Measurements from ENCODE around the gene CHCT1.
A peak's percentile ranks its signal among the peaks of the same experiment; 100 is the strongest.

The CHCT1 gene

DNA sequence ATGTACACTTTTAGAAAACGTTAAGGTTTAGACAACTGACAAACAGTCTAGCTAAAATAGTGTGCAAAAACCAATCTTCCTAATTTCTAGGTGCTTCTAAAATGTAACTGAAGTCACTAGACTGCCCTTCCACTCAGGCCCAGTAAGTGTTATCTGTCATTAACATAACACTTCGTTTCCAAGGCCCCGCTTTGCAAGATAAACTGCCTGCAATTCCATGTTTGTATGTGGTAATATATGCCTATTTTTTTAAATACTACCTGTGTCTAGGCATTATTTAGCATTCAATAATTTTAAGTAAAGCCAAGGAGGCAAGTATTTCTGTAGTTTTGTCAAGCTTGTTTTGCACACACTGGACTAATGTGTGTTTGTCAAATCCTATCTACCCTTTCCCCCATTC, 33.5 kb upstream of the CHCT1 start:
- Histone ChIP-seq H3K36me3 (ENCODE audit: insufficient read depth, low read length) (no peaks in the 10 kb centered on the region), H3K9ac (ENCODE audit: insufficient read length) (peak overlapping the region; percentile 35), H3K27ac (0 out of 2 replicates have a peak overlapping the region, but pooled peaks have one; percentile 8), H3K4me3 (peak overlapping the region; percentile 45), H3K9me3 (ENCODE audit: low read depth, low read length) (no peaks in the 10 kb centered on the region)
- no peak for TF ChIP-seq FOXP2 (optimal IDR thresholded peaks at IDR 0.05; ENCODE audit: control extremely low read depth, extremely low read length, insufficient read depth)
- no peak for TF ChIP-seq EZH2 (IDR thresholded peaks at IDR 0.05)
- no peak for TF ChIP-seq POLR2AphosphoS5 (IDR thresholded peaks at IDR 0.05; ENCODE audit: borderline replicate concordance, low read depth, low read length)
- no peak for DNase-seq (ENCODE audit: low read depth, low spot score)

DNA sequence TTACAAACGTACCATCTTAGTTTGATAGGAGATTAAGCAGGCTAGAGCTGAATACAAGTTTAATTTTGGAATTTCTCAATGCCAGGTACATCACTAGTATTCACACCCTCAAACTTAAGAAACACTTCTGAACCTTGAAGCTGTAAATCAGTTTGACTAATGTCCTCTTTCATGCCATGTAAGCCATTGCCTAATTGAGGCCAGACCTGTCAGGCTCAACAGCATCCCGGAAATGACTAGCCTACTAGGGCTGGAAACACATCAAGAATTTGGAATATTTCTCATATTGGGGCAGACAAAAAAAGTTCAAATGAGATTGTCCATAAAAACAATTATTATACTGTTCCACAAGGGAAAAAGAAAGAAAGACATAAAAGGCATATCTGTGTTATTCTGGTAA, 32.1 kb upstream of the CHCT1 start:
- H3K4me3 ChIP-seq, result peak overlapping the region; percentile 96
- H3K9ac ChIP-seq (ENCODE audit: insufficient read length), result peak overlapping the region; percentile 86
- H3K36me3 ChIP-seq (ENCODE audit: insufficient read depth, low read length), result no peaks in the 10 kb centered on the region
- DNase-seq (ENCODE audit: low read depth, low spot score), result no peak
- H3K27ac ChIP-seq, result peak overlapping the region; percentile 91; the same call in 1 of the 2 replicates
- H3K9me3 ChIP-seq (ENCODE audit: low read depth, low read length), result no peaks in the 10 kb centered on the region
- TF ChIP-seq EZH2 (IDR thresholded peaks at IDR 0.05), result no peak

DNA sequence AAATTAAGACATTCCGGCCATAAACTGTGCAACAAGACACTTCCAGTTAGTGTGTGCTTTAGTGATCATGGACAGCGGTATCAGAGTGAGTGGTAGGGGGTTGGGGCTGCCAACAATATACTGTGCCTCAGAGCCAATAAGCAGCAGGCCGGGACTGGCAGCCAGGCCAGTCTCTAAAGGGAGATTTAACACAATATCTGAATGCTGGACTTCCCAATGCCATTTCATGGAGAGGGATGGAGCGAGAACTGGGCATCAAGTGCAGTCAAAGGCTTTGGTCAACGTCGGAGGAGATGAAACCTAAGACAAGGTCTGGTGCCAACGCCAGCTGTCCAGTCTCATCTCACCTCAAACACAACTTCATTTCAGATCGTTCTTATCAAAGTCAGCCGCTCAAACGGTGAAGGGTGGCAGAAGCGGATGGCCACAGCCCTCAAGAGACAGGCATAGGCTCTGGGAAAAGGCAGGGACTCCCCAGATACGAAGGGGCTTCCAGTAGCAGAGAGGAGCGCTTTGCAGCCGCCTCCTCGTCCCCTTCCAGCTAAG, 31.3 kb upstream of the CHCT1 start:
- H3K9me3 ChIP-seq (ENCODE audit: low read depth, low read length), result no peaks in the 10 kb centered on the region
- peak overlapping the region; percentile 86 for H3K9ac ChIP-seq (ENCODE audit: insufficient read length)
- peak overlapping the region; percentile 91; the same call in 1 of the 2 replicates for H3K27ac ChIP-seq
- TF ChIP-seq EZH2 (IDR thresholded peaks at IDR 0.05) (no peak), FOXP2 (optimal IDR thresholded peaks at IDR 0.05; ENCODE audit: control extremely low read depth, extremely low read length, insufficient read depth) (no peak), POLR2AphosphoS5 (IDR thresholded peaks at IDR 0.05; ENCODE audit: borderline replicate concordance, low read depth, low read length) (no peak)
- H3K4me3 ChIP-seq, result peak overlapping the region; percentile 96
- H3K36me3 ChIP-seq (ENCODE audit: insufficient read depth, low read length), result no peaks in the 10 kb centered on the region
- no peak for DNase-seq (ENCODE audit: low read depth, low spot score)

DNA sequence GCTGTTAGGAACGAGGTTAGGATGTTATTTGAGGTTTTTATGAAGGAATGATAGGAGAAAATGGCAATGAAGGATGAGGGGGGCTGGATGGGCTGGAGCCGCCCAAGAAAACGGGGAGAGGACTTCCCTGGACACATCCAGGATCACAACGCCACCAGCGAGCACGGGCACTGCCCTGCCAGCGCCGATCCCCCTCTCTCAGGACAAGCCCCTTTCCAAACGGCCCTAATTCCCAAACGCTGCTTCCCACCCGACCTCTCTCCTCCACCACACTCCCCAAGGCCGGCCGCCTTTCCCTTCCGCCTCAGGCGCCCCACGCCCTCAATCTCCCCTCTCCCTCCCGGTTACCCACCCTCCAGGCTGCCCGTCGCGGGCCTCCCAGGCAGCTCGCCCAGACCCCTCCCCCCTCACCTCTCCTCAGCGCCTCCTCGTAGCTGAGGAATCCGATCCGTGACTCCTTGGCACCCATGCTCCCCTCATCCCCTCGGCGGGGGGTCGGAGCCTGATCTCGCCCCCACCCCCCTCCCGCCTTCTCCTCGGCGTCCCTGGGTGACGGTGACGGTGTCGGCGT, 30.7 kb upstream of the CHCT1 start:
- DNase-seq (ENCODE audit: low read depth, low spot score), result no peak
- H3K9ac ChIP-seq (ENCODE audit: insufficient read length), result peak overlapping the region; percentile 86
- H3K9me3 ChIP-seq (ENCODE audit: low read depth, low read length), result no peaks in the 10 kb centered on the region
- H3K36me3 ChIP-seq (ENCODE audit: insufficient read depth, low read length), result no peaks in the 10 kb centered on the region
- peak overlapping the region; percentile 96 for H3K4me3 ChIP-seq
- H3K27ac ChIP-seq, result peak overlapping the region; percentile 91
- no peak for TF ChIP-seq EZH2 (IDR thresholded peaks at IDR 0.05)
- peak; percentile 10; the same call in 1 of the 2 replicates for TF ChIP-seq POLR2AphosphoS5 (IDR thresholded peaks at IDR 0.05; ENCODE audit: borderline replicate concordance, low read depth, low read length)
- no peak for TF ChIP-seq FOXP2 (optimal IDR thresholded peaks at IDR 0.05; ENCODE audit: control extremely low read depth, extremely low read length, insufficient read depth)

DNA sequence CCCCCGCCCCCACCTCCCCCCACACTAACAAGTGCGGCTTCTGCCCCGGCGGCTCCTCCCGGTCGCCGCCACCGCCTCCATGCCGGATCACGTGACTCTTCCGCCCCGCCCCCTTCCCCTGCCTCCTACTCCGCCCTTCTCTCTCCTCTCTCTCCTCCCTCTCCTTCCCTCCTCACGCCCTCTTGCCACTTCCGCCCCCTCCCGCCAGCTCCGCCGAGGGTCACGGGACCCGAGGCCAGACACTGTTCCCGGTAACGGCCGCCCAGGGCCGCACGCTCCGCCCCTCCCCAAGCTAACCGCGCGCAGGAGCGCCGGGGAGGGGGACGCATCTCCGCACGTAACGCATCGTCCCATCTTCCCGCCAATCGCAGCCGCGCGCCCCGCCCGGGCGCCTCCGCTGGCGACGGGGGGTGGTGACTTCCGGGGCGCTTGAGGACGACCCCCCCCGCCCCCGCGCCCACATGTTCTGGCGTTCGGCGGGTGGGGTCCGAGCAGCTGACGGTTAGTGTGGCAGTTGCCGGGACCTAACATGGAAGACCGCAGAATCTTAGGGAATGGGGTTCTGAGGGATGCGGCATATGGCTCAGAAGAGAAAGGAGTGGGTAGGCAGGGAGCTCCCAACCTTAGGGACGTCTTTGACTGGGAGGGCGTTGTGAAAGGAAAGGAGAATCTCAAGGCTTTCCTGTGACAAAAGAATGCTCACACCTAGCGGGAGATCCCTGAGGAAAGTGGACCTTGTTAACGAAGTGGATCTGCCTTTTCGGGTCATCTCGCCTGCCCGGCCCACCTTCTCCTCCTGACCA, 30.0 kb upstream of the CHCT1 start, which contains the start of gene USP32:
Gene USP32, minus strand, starts transcription at position 92 of the 803 bp plus-strand sequence. CDS start 194 bp downstream, outside the sequence.
- peak; percentile 57 for DNase-seq (ENCODE audit: low read depth, low spot score)
- peak within 1 kb of the TSS; percentile 91 for H3K27ac ChIP-seq
- H3K36me3 ChIP-seq (ENCODE audit: insufficient read depth, low read length), result no peaks in the 10 kb centered on the region
- no peaks in the 10 kb centered on the region for H3K9me3 ChIP-seq (ENCODE audit: low read depth, low read length)
- peak within 1 kb of the TSS; percentile 86 for H3K9ac ChIP-seq (ENCODE audit: insufficient read length)
- H3K4me3 ChIP-seq, result peak within 1 kb of the TSS; percentile 96
- peak; percentile 56 for TF ChIP-seq FOXP2 (optimal IDR thresholded peaks at IDR 0.05; ENCODE audit: control extremely low read depth, extremely low read length, insufficient read depth)
- TF ChIP-seq POLR2AphosphoS5 (IDR thresholded peaks at IDR 0.05; ENCODE audit: borderline replicate concordance, low read depth, low read length), result peak; percentile 70; the same call in 1 of the 2 replicates
- no peak for TF ChIP-seq EZH2 (IDR thresholded peaks at IDR 0.05)

DNA sequence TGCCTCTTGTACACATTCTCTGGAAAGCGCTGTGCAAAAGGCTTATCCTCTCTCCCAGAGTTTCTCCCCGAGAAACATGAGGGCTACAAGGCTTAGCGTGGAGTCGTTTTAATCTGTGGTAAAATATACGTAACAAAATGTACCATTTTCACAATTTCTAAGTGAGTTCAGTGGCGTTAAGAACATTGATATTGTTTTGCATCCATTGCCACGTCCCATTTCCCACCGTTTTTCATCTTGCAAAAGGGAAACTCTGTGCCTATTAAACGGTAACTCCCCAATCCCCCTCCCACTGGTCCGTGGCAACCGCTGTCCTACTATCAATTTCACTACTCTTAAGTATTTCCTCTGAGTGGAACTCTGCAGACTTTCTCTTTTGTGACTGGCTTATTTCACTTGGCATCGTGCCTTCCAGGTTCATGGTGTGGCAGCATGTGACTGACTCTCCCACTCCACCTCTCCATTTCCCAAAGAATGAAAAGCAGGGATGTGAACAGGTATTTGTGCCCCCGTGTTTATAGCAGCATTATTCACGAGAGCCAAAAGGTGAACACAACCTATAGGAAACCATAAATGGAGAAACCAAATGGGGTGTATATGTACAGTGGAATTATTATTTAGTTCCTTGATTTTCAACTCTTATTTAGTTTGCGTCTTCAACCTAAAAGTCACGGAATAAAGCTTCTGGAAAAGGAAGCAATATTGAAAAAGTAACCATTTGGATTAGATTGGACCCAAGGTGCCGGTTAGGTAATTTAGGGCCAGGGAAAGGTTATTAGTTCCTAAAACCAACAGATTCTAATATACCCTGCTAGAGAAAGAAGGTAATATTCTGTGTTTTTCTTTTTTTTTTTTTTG, 29.2 kb upstream of the CHCT1 start:
- peak overlapping the region; percentile 96 for H3K4me3 ChIP-seq
- no peaks in the 10 kb centered on the region for H3K36me3 ChIP-seq (ENCODE audit: insufficient read depth, low read length)
- no peaks in the 10 kb centered on the region for H3K9me3 ChIP-seq (ENCODE audit: low read depth, low read length)
- peak overlapping the region; percentile 86 for H3K9ac ChIP-seq (ENCODE audit: insufficient read length)
- DNase-seq (ENCODE audit: low read depth, low spot score), result no peak
- peak overlapping the region; percentile 91 for H3K27ac ChIP-seq
- TF ChIP-seq POLR2AphosphoS5 (IDR thresholded peaks at IDR 0.05; ENCODE audit: borderline replicate concordance, low read depth, low read length), result no peak
- no peak for TF ChIP-seq FOXP2 (optimal IDR thresholded peaks at IDR 0.05; ENCODE audit: control extremely low read depth, extremely low read length, insufficient read depth)
- no peak for TF ChIP-seq EZH2 (IDR thresholded peaks at IDR 0.05)

DNA sequence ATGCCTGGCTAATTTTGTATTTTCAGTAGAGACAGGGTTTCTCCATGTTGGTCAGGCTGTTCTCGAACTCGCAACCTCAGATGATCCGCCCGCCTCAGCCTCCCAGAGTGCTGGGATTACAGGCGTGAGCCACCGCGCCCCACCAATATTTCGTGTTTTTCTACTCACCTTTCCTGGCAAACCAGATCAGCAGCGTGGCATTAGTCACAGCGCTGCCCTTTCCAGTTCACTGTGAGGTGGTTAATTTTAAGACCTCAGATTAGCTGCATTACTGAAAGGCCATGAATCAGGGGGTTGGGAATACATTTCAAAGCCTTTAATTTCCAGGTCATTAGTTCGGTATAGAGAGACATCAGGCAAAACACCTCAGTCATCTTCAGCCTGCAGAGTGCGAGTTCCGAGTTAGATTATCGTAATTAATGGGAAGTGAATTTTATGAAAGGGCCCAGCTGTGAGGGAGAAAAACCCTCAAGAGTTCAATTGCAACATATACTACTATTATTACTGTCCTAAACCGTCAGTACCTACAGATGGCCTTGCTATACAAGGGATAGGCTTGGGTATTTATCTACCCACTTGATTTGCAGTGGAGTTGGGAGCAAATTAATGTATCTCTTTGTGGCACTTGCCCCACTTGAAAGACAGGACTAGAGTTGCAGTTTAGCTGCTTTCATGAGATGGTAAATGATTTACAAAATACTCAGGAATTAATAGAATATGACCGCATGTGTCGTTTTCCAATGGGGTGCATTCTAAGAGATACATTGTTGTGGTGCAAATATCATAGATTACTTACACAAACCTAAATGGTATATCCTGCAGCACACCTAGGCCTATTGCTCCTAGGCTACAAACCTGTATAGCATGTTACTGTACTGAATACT, 28.2 kb upstream of the CHCT1 start:
- H3K9me3 ChIP-seq (ENCODE audit: low read depth, low read length), result no peaks in the 10 kb centered on the region
- no peak overlapping the region for H3K4me3 ChIP-seq
- H3K36me3 ChIP-seq (ENCODE audit: insufficient read depth, low read length), result no peaks in the 10 kb centered on the region
- DNase-seq (ENCODE audit: low read depth, low spot score), result no peak
- TF ChIP-seq EZH2 (IDR thresholded peaks at IDR 0.05) (no peak), FOXP2 (optimal IDR thresholded peaks at IDR 0.05; ENCODE audit: control extremely low read depth, extremely low read length, insufficient read depth) (no peak), POLR2AphosphoS5 (IDR thresholded peaks at IDR 0.05; ENCODE audit: borderline replicate concordance, low read depth, low read length) (no peak)
- H3K27ac ChIP-seq, result no peak overlapping the region
- H3K9ac ChIP-seq (ENCODE audit: insufficient read length), result no peak overlapping the region

Data from SK-N-MC (cell line).